ENCODE results near the gene GPC5.

DNA sequence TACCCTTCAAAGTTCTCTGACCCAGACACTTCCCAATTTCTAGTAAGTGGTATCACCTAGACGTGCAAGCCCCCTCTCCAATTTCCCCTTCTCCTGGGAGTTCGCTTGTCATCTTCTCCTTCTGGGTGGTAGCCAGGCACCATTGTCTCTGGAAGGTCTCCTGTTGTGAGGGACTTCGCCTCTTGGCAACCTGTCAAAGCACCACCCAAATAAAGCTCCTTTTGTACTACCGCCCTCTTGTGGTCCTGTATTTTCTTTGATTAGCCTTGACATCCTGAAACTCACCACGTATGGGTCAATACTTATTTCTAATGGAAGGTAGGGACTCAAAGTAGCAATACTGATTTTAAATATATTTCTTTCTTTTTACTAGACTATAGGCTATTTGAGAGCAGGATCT, 8.2 kb downstream of the GPC5 start:
- no peak for TF ChIP-seq RARA (CRISPR knock-in tag; IDR thresholded peaks at IDR 0.05)
- TF ChIP-seq ZNF558 (CRISPR knock-in tag; IDR thresholded peaks at IDR 0.05; ENCODE audit: borderline replicate concordance) = no peak
- no peak for TF ChIP-seq NR2F1 (CRISPR knock-in tag; IDR thresholded peaks at IDR 0.05)
- TF ChIP-seq PAF1 (CRISPR knock-in tag; IDR thresholded peaks at IDR 0.05) = no peak
- TF ChIP-seq FOXA1 (IDR thresholded peaks at IDR 0.05) = no peak
- TF ChIP-seq FOXA1 (CRISPR knock-in tag; IDR thresholded peaks at IDR 0.05) = no peak
- no peak for TF ChIP-seq ZNF30 (CRISPR knock-in tag; IDR thresholded peaks at IDR 0.05)
- no peak for TF ChIP-seq POLR2AphosphoS5 (IDR thresholded peaks at IDR 0.05; ENCODE audit: low read depth, low read length)

Measured in HepG2 (cell line).